ENCODE measurements around the gene ADAM33. TPM values are rescaled to one million over a fixed set of nuclear protein-coding genes. Genes with fewer than 3 reads are reported as not detected.

Gene ADAM33
- total RNA-seq, 1 experiment from 2014 or later, result not detected

DNA sequence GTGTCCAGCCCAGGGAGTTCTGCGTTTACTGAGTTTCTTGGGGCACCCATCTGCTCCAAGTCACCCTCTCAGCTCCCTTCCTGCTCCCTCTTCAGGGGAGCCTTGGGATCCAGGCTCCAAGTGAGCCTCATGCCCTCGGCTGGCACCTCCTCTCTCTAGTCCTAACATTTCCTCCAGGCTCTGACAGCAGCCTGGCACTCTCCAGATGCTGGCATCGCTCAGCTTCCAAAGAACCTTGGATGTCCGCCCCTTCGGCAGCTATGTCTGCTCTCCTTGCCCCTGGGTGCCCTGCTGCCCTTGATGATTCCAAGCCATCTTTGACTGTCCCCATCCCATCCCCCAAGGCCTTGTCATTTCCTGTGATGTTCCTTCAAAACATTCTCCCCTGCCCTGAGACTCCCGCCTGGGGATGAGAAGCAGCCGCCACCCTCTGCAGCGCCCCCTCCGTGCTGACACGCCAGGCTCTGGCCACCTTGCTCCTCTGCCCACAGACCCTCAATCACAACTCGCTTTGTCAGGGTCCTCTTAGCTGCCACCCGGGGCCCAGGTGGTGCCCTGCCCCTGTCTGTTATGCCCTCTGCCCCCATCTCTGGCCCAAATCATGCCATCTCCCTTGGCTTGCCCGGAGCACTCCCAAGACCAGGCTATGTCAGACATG is 12.0 kb downstream of the ADAM33 start:
- CTCF ChIA-PET, result no interaction called here
- intact Hi-C loops (cut with micrococcal nuclease; ENCODE audit: unreplicated experiment), result no loop called here
- H3K4me3 Mint-ChIP-seq (ENCODE audit: low read depth, unreplicated experiment), result no peak overlapping the region
- H3K36me3 Mint-ChIP-seq (ENCODE audit: insufficient read depth, unreplicated experiment), result no peaks in the 10 kb centered on the region
- H3K27ac Mint-ChIP-seq (ENCODE audit: unreplicated experiment), result no peak overlapping the region
- DNase-seq, result no peak
- no peak for TF ChIP-seq CTCF (IDR thresholded peaks at IDR 0.05; ENCODE audit: unreplicated experiment)
- H3K27me3 Mint-ChIP-seq (ENCODE audit: unreplicated experiment), result peaks cover 53% of the 10 kb centered on the region
- H3K4me1 Mint-ChIP-seq (ENCODE audit: low read depth, unreplicated experiment), result no peaks in the 10 kb centered on the region
- no TSS peak for BruUV-seq (replicated peaks)
- H3K9me3 Mint-ChIP-seq (ENCODE audit: low read depth, unreplicated experiment), result no peaks in the 10 kb centered on the region

DNA sequence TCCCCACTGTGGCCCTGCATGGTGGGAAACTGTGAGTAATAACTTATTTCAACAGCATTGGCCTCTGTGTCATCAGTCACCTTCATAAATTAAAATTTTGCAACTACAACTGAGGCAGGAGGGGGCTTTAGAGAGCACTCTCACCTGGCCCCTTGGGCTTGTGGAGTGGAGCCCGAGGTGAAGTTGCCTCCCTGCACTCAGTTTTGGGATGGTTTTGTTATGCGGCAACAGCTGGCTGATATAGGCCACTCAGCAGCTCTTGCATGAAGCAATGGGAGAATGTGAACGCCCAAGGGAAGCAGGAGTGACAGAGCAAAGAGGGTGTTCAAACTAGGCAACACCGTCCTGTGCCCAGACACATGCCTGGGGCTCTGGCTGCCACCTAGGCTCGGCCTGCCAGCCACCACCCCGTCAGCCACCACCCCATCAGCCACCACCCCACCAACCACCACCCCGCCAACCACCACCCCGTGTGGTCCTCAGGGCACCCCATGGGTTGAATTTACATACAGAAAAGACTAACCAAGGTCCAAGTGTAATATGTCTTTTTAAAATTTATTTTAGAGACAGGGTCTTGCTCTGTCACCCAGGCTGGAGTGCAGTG is 14.3 kb downstream of the ADAM33 start:
- no peak overlapping the region for H3K27ac Mint-ChIP-seq (ENCODE audit: unreplicated experiment)
- peaks cover 62% of the 10 kb centered on the region for H3K27me3 Mint-ChIP-seq (ENCODE audit: unreplicated experiment)
- intact Hi-C loops (cut with micrococcal nuclease; ENCODE audit: unreplicated experiment), result no loop called here
- BruUV-seq (replicated peaks), result no TSS peak
- H3K4me3 Mint-ChIP-seq (ENCODE audit: low read depth, unreplicated experiment), result no peak overlapping the region
- H3K36me3 Mint-ChIP-seq (ENCODE audit: insufficient read depth, unreplicated experiment), result no peaks in the 10 kb centered on the region
- CTCF ChIA-PET, result no interaction called here
- no peak for TF ChIP-seq CTCF (IDR thresholded peaks at IDR 0.05; ENCODE audit: unreplicated experiment)
- no peak for DNase-seq
- no peaks in the 10 kb centered on the region for H3K9me3 Mint-ChIP-seq (ENCODE audit: low read depth, unreplicated experiment)
- no peaks in the 10 kb centered on the region for H3K4me1 Mint-ChIP-seq (ENCODE audit: low read depth, unreplicated experiment)

- Mint-ChIP-seq H3K4me3 (ENCODE audit: low read depth, unreplicated experiment) (no peak overlapping the region), H3K36me3 (ENCODE audit: insufficient read depth, unreplicated experiment) (no peaks in the 10 kb centered on the region), H3K27me3 (ENCODE audit: unreplicated experiment) (peaks cover 47% of the 10 kb centered on the region), H3K9me3 (ENCODE audit: low read depth, unreplicated experiment) (no peaks in the 10 kb centered on the region), H3K4me1 (ENCODE audit: low read depth, unreplicated experiment) (no peaks in the 10 kb centered on the region), H3K27ac (ENCODE audit: unreplicated experiment) (no peak overlapping the region)
- intact Hi-C loops (cut with micrococcal nuclease; ENCODE audit: unreplicated experiment), result no loop called here
- CTCF ChIA-PET, result no interaction called here
- no peak for DNase-seq
- BruUV-seq (replicated peaks), result no TSS peak
- TF ChIP-seq CTCF (IDR thresholded peaks at IDR 0.05; ENCODE audit: unreplicated experiment), result no peak
Observed at GRCh38 chr20:3663858-3664257, 18.0 kb downstream of the ADAM33 start.

DNA sequence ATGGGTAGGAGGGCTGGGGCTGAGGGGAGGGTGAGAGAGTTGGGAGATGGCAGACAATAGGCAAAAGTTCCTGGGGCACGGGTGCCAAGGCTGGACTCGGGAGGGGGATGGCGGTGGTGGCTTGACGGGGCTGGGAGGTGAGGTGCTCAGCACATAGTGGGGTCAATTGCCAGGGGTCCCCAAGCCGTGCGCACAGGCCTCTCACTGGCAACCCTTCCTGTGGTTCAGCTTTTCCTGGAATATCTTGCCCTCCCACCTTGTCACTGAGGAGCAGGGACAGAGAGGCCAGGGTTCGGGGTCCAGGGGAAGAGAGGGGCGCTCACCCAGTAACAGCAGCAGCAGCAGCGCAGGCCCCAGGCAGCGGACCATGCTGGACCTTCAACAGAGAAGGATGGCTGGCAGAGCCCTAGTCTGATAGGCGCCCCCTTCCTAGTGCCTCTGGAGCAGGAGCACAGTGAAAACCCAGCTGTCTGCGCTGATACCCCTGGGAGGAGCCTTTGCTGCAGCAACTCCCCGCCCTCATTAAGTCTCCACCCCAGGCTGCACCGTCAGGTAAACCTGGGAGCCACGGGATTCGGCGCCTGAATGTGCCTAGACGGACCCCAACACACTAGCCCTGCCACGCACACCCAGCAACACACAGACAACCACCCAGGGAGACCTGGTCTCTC is 18.6 kb downstream of the ADAM33 start, which contains the start of gene GFRA4:
GFRA4 (minus strand) TSS at position 369 of the 671 bp plus-strand sequence; CDS start at position 369, 0 bp downstream.
- Mint-ChIP-seq H3K27me3 (ENCODE audit: unreplicated experiment) (peaks cover 47% of the 10 kb centered on the region), H3K27ac (ENCODE audit: unreplicated experiment) (no peak within 1 kb of the TSS)

More for the DNA sequence above, 18.6 kb downstream of the ADAM33 start, which contains the start of gene GFRA4:
- Mint-ChIP-seq H3K9me3 (ENCODE audit: low read depth, unreplicated experiment) (no peaks in the 10 kb centered on the region), H3K4me1 (ENCODE audit: low read depth, unreplicated experiment) (no peaks in the 10 kb centered on the region), H3K4me3 (ENCODE audit: low read depth, unreplicated experiment) (no peak within 1 kb of the TSS), H3K36me3 (ENCODE audit: insufficient read depth, unreplicated experiment) (no peaks in the 10 kb centered on the region)
- CTCF ChIA-PET, result no interaction called here
- intact Hi-C loops (cut with micrococcal nuclease; ENCODE audit: unreplicated experiment), result no loop called here
- no peak for TF ChIP-seq CTCF (IDR thresholded peaks at IDR 0.05; ENCODE audit: unreplicated experiment)
- DNase-seq, result no peak
- no TSS peak for BruUV-seq (replicated peaks)
